Amygdala (tissue), 56 donors: ENCODE results near the gene PCK1.

Source experiments
- DNase-seq, 56 donors: peaks; one replicate each; lab custom pipeline; 2025; lab: John Stamatoyannopoulos, UW

PCK1 gene

GRCh38 chr20:57573242-57573641 is 12.3 kb downstream of the PCK1 start:
- DNase-seq: no peak

- DNase-seq: no peak
These were observed 13.0 kb downstream of the PCK1 start for GRCh38 chr20:57573894-57574293.

GRCh38 chr20:57574954-57575353 is 14.0 kb downstream of the PCK1 start:
- no peak for DNase-seq

- DNase-seq: no peak
These were observed 15.1 kb downstream of the PCK1 start for GRCh38 chr20:57576002-57576401.

GRCh38 chr20:57576617-57577550 is 16.0 kb downstream of the PCK1 start:
- DNase-seq: no peak

- no peak for DNase-seq
These were observed 17.0 kb downstream of the PCK1 start for GRCh38 chr20:57577679-57578475.

GRCh38 chr20:57578476-57579165 is 17.7 kb downstream of the PCK1 start:
- DNase-seq: no peak

GRCh38 chr20:57579331-57579897 is 18.5 kb downstream of the PCK1 start:
- no peak for DNase-seq

- DNase-seq: no peak
These were observed 19.1 kb downstream of the PCK1 start for GRCh38 chr20:57579898-57580447.

- no peak for DNase-seq
These were observed 19.7 kb downstream of the PCK1 start for GRCh38 chr20:57580478-57581201.

GRCh38 chr20:57581202-57582028 is 20.5 kb downstream of the PCK1 start:
- no peak for DNase-seq

GRCh38 chr20:57582029-57582378 is 21.1 kb downstream of the PCK1 start:
- no peak for DNase-seq

GRCh38 chr20:57582432-57583288 is 21.8 kb downstream of the PCK1 start:
- DNase-seq: peak in 10 of 56 donors; percentile 1 to 29 (median 14)

GRCh38 chr20:57583289-57584257 is 22.7 kb downstream of the PCK1 start:
- no peak for DNase-seq

- no peak for DNase-seq
These were observed 24.0 kb downstream of the PCK1 start for GRCh38 chr20:57584768-57585461.
